ENCODE data around the gene FIP1L1.
"Not testable (repeated sequence)": the region's sequence is repeated elsewhere in the genome, so short reads cannot be mapped to it uniquely, and the experiment has no call there.

- not testable (repeated sequence) for TF ChIP-seq CTCF (conservative IDR thresholded peaks at IDR 0.05; ENCODE audit: low read depth, low read length); RAD21 (IDR thresholded peaks at IDR 0.05; ENCODE audit: low read length); RFX5 (IDR thresholded peaks at IDR 0.05; ENCODE audit: low read depth, low read length); POLR2A (IDR thresholded peaks at IDR 0.05; ENCODE audit: low read depth, low read length); MAZ (IDR thresholded peaks at IDR 0.05; ENCODE audit: borderline replicate concordance, low read depth, low read length); CEBPB (IDR thresholded peaks at IDR 0.05; ENCODE audit: low read depth, low read length); RCOR1 (IDR thresholded peaks at IDR 0.05; ENCODE audit: insufficient replicate concordance, low read length)
Observed at GRCh38 chr4:53346392-53346791, 31.0 kb upstream of the FIP1L1 start.
